GM23338 (cell line): ENCODE results near the gene NCF2. TPM values are rescaled to one million over a fixed set of nuclear protein-coding genes. Genes with fewer than 3 reads are reported as not detected.

ENCODE experiments used
- ATAC-seq: fragments of 200-7000 bp; cut with Tn5 transposase; 3 replicates; pipeline ENCODE4 v1.9.1; 2020
- DNase-seq: peaks from one replicate; pipeline ENCODE4 v3.0.0-alpha.2; 2015; ENCODE audit warnings: low spot score
- H2AFZ ChIP-seq: fragments of 200-600 bp; sonication (generic); 2 replicates; pipeline ENCODE4 v1.8.0; 2016; ENCODE audit warnings: antibody characterized with exemption, mild to moderate bottlenecking, moderate library complexity
- H3F3A ChIP-seq: fragments of 200-600 bp; sonication (generic); replicated peaks from 2 replicates; pipeline ENCODE4 v1.8.0; 2017; ENCODE audit warnings: antibody characterized with exemption, mixed run types, low read depth
- H3K27ac ChIP-seq: fragments of 200-600 bp; sonication (generic); 2 replicates; pipeline ENCODE4 v1.6.1; 2016; ENCODE audit warnings: low read depth
- H3K27me3 ChIP-seq: fragments of 200-600 bp; sonication (generic); 2 replicates; pipeline ENCODE4 v1.8.0; 2016; ENCODE audit warnings: mild to moderate bottlenecking, mixed run types, moderate library complexity; ENCODE audit not compliant: insufficient read depth
- H3K36me3 ChIP-seq: fragments of 200-600 bp; sonication (generic); 2 replicates; pipeline ENCODE4 v1.8.0; 2016; ENCODE audit warnings: mild to moderate bottlenecking; ENCODE audit not compliant: insufficient read depth
- H3K4me1 ChIP-seq: fragments of 200-600 bp; sonication (generic); 2 replicates; pipeline ENCODE4 v1.8.0; 2016; ENCODE audit warnings: mild to moderate bottlenecking, moderate library complexity; ENCODE audit not compliant: insufficient read depth
- H3K4me2 ChIP-seq: fragments of 200-600 bp; sonication (generic); 2 replicates; pipeline ENCODE4 v1.7.1; 2017; ENCODE audit warnings: mixed run types
- H3K4me3 ChIP-seq: fragments of 200-600 bp; sonication (generic); 2 replicates; pipeline ENCODE4 v1.6.1; 2016; ENCODE audit warnings: mixed run types
- H3K79me2 ChIP-seq: fragments of 200-600 bp; sonication (generic); replicated peaks from 2 replicates; pipeline ENCODE4 v1.8.0; 2017; ENCODE audit warnings: mild to moderate bottlenecking; ENCODE audit not compliant: insufficient read depth
- H3K9me2 ChIP-seq: fragments of 200-600 bp; sonication (generic); 2 replicates; pipeline ENCODE4 v1.8.0; 2017; ENCODE audit not compliant: insufficient read depth
- H4K20me1 ChIP-seq: fragments of 200-600 bp; sonication (generic); replicated peaks from 2 replicates; pipeline ENCODE4 v1.8.0; 2017; ENCODE audit warnings: mild to moderate bottlenecking; ENCODE audit not compliant: insufficient read depth
- H3K27ac Mint-ChIP-seq: 2 replicates; pipeline ENCODE4 v1.8.0; 2020; ENCODE audit warnings: inconsistent platforms, mild to moderate bottlenecking, moderate library complexity, mixed read lengths
- H3K27me3 Mint-ChIP-seq: 3 replicates; pipeline ENCODE4 v1.8.0; 2022; ENCODE audit warnings: low read depth, mild to moderate bottlenecking, moderate library complexity, mixed read lengths, inconsistent platforms; ENCODE audit not compliant: insufficient read depth, poor library complexity
- H3K36me3 Mint-ChIP-seq: 3 replicates; pipeline ENCODE4 v1.8.0; 2021; ENCODE audit warnings: low read depth, mild to moderate bottlenecking, inconsistent platforms, moderate library complexity, mixed read lengths
- H3K4me1 Mint-ChIP-seq: 3 replicates; pipeline ENCODE4 v1.8.0; 2020; ENCODE audit warnings: mild to moderate bottlenecking, inconsistent platforms, mixed read lengths
- H3K4me3 Mint-ChIP-seq: 3 replicates; pipeline ENCODE4 v1.8.0; 2021; ENCODE audit warnings: moderate library complexity, mild to moderate bottlenecking, inconsistent platforms, mixed read lengths
- H3K9me3 Mint-ChIP-seq: 3 replicates; pipeline ENCODE4 v1.8.0; 2020; ENCODE audit warnings: moderate library complexity, mild to moderate bottlenecking, inconsistent platforms, mixed read lengths
- EZH2 ChIP-seq: fragments of 200-600 bp; sonication (generic); IDR thresholded peaks from one replicate; pipeline ENCODE4 v1.8.0; 2017; ENCODE audit warnings: antibody characterized with exemption, mild to moderate bottlenecking, low read depth; ENCODE audit not compliant: unreplicated experiment
- EZH2phosphoT487 ChIP-seq: fragments of 200-600 bp; sonication (generic); IDR thresholded peaks from one replicate; pipeline ENCODE4 v1.8.1; 2018; ENCODE audit warnings: antibody characterized with exemption; ENCODE audit not compliant: unreplicated experiment
- POLR2AphosphoS5 ChIP-seq: IDR thresholded peaks from 2 replicates; pipeline ENCODE4 v1.6.1; 2016; ENCODE audit warnings: antibody characterized with exemption, low read depth
- STAT1 ChIP-seq: IDR thresholded peaks from one replicate; pipeline ENCODE4 v1.6.1; 2016; ENCODE audit warnings: antibody characterized with exemption; ENCODE audit not compliant: unreplicated experiment
- ZNF114 ChIP-seq: fragments of 250-450 bp; sonication (Bioruptor Pico); IDR thresholded peaks from 2 replicates; pipeline ENCODE4 v1.5.0; 2020; ENCODE audit warnings: mild to moderate bottlenecking, moderate library complexity
- polyA plus RNA-seq: library from polyadenylated mRNA; unstranded; fragments of >200 nt; fragmentation: Nextera tagmentation; extraction: Ambion mirVana; gene quantifications from 2 replicates; pipeline ENCODE4 v1.2.1, GENCODE V29; 2016
- total RNA-seq: library from RNA; depleted of rRNA; stranded (reverse); fragments of >200 nt; shearing (Covaris generic); gene quantifications from 2 replicates; pipeline ENCODE4 v1.2.3, GENCODE V29; 2014
- TF ChIP-seq, protein P1 (sequence below): IDR thresholded peaks from one replicate; pipeline ENCODE4 v1.6.1; 2018; ENCODE audit warnings: antibody characterized with exemption; ENCODE audit not compliant: unreplicated experiment

The NCF2 gene
- total and polyA plus RNA-seq, 2 experiments from 2014 or later = not detected

- H3K27me3 Mint-ChIP-seq = peaks cover 9% of the 10 kb centered on the region
Observed at GRCh38 chr1:183636334-183636682, 46.0 kb upstream of the NCF2 start.

DNA sequence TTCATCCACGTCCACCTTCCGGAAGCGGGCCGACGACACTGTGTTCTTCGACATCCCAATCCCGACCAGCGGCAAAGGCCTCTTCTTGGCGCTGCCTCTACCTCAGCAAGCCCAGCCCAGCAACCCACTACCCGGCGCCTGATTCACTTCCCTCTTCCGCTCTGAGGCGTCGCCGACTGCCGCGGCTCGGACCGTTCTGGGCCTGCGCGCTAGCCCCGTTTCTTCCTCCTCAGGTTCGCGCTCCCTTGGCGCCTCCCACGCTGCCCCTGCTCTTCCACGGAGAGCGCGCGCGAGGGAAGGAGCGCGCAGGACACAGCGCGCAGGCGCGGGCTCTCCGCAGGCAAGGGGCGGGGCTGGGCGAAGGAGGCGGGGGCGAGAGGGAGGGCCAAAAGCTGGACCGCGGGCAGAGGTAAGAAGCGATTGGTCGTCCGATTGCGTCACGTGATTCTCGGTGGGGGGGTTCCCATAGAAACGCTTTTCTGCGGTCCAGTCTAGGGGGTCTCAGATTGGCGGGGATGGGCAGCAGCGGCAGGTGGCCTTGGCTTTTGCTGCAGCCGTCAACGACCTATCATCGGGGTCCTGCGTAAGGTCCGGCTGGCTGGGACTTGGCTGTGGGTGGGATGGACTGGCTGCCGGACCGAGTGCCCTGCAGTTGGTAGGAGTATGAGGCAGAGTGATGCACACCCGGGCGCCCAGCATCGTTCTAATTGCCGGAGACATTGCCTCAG is 45.5 kb upstream of the NCF2 start, which contains the start of gene ARPC5:
ARPC5 (minus strand) TSS at position 178 of the 728 bp plus-strand sequence; CDS start at position 54, 124 bp downstream.
- Histone ChIP-seq H3F3A (no peaks in the 10 kb centered on the region), H3K27me3 (peaks cover 9% of the 10 kb centered on the region; the same call in 1 of the 2 replicates), H2AFZ (peak within 1 kb of the TSS; percentile 50), H4K20me1 (no peaks in the 10 kb centered on the region), H3K4me3 (peak within 1 kb of the TSS; percentile 71), H3K4me2 (peak within 1 kb of the TSS; percentile 83), H3K9me2 (no peaks in the 10 kb centered on the region), H3K4me1 (peaks cover 18% of the 10 kb centered on the region), H3K27ac (no peak within 1 kb of the TSS), H3K79me2 (peaks cover 26% of the 10 kb centered on the region), H3K36me3 (no peaks in the 10 kb centered on the region)
- H3K4me3 Mint-ChIP-seq = peak within 1 kb of the TSS; percentile 98
- peak; percentile 85 for ATAC-seq
- TF ChIP-seq, protein P1, sequence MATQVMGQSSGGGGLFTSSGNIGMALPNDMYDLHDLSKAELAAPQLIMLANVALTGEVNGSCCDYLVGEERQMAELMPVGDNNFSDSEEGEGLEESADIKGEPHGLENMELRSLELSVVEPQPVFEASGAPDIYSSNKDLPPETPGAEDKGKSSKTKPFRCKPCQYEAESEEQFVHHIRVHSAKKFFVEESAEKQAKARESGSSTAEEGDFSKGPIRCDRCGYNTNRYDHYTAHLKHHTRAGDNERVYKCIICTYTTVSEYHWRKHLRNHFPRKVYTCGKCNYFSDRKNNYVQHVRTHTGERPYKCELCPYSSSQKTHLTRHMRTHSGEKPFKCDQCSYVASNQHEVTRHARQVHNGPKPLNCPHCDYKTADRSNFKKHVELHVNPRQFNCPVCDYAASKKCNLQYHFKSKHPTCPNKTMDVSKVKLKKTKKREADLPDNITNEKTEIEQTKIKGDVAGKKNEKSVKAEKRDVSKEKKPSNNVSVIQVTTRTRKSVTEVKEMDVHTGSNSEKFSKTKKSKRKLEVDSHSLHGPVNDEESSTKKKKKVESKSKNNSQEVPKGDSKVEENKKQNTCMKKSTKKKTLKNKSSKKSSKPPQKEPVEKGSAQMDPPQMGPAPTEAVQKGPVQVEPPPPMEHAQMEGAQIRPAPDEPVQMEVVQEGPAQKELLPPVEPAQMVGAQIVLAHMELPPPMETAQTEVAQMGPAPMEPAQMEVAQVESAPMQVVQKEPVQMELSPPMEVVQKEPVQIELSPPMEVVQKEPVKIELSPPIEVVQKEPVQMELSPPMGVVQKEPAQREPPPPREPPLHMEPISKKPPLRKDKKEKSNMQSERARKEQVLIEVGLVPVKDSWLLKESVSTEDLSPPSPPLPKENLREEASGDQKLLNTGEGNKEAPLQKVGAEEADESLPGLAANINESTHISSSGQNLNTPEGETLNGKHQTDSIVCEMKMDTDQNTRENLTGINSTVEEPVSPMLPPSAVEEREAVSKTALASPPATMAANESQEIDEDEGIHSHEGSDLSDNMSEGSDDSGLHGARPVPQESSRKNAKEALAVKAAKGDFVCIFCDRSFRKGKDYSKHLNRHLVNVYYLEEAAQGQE = peak; percentile 5
- peak; percentile 89 for TF ChIP-seq POLR2AphosphoS5
- TF ChIP-seq EZH2phosphoT487 = no peak
- TF ChIP-seq EZH2 = no peak
- peaks cover 9% of the 10 kb centered on the region for H3K27me3 Mint-ChIP-seq
- H3K36me3 Mint-ChIP-seq = peaks cover 2% of the 10 kb centered on the region; the same call in 2 of the 3 replicates
- H3K9me3 Mint-ChIP-seq = no peaks in the 10 kb centered on the region
- peak; percentile 98 for DNase-seq
- H3K4me1 Mint-ChIP-seq = peaks cover 32% of the 10 kb centered on the region
- peak within 1 kb of the TSS; percentile 92 for H3K27ac Mint-ChIP-seq

More at GRCh38 chr1:183636334-183636682, 46.0 kb upstream of the NCF2 start:
- H3K4me1 Mint-ChIP-seq = peaks cover 30% of the 10 kb centered on the region; the same call in 2 of the 3 replicates
- no peaks in the 10 kb centered on the region for H3K36me3 Mint-ChIP-seq
- H2AFZ ChIP-seq = peak overlapping the region; percentile 50
- H3K36me3 ChIP-seq = no peaks in the 10 kb centered on the region
- no peaks in the 10 kb centered on the region for H3F3A ChIP-seq
- peaks cover 18% of the 10 kb centered on the region for H3K4me1 ChIP-seq
- TF ChIP-seq STAT1 = no peak
- no peak for TF ChIP-seq ZNF114
- H3K27ac ChIP-seq = no peak overlapping the region
- H3K27me3 ChIP-seq = peaks cover 9% of the 10 kb centered on the region; the same call in 1 of the 2 replicates
- no peaks in the 10 kb centered on the region for H4K20me1 ChIP-seq
- ATAC-seq (no peak), DNase-seq (peak; percentile 78)
- peaks cover 26% of the 10 kb centered on the region for H3K79me2 ChIP-seq
- no peaks in the 10 kb centered on the region for H3K9me2 ChIP-seq
- H3K4me2 ChIP-seq = peak overlapping the region; percentile 83
- H3K4me3 ChIP-seq = peak overlapping the region; percentile 71
- no peaks in the 10 kb centered on the region for H3K9me3 Mint-ChIP-seq
- peak overlapping the region; percentile 17; the same call in 1 of the 2 replicates for H3K27ac Mint-ChIP-seq
- peak overlapping the region; percentile 98 for H3K4me3 Mint-ChIP-seq
